Activated CD8-positive, alpha-beta memory T cell treated with anti-CD3 and anti-CD28 coated beads, Interleukin-2, amount 50 U/mL, for 24 hours (primary cell): Measurements from ENCODE around the gene CABLES1.
"Not testable (repeated sequence)": the region's sequence is repeated elsewhere in the genome, so short reads cannot be mapped to it uniquely, and the experiment has no call there.

Source experiments
- DNase-seq: peaks from one replicate; pipeline ENCODE4 v3.0.0-alpha.2; 2020; ENCODE audit errors: extremely low read depth

Gene CABLES1

GRCh38 chr18:23285581-23285980 is 150.3 kb downstream of the CABLES1 start:
- DNase-seq: not testable (repeated sequence)

GRCh38 chr18:23291456-23292205 is 156.3 kb downstream of the CABLES1 start:
- no peak for DNase-seq

GRCh38 chr18:23300231-23300805 is 165.0 kb downstream of the CABLES1 start:
- DNase-seq: no peak

- DNase-seq: no peak
Observed at GRCh38 chr18:23301972-23302371, 166.7 kb downstream of the CABLES1 start.

GRCh38 chr18:23302511-23302850 is 167.2 kb downstream of the CABLES1 start:
- DNase-seq: no peak

- DNase-seq: no peak
Observed at GRCh38 chr18:23302851-23303527, 167.7 kb downstream of the CABLES1 start.

- DNase-seq: peak; percentile 10
Observed at GRCh38 chr18:23306822-23307221, 171.5 kb downstream of the CABLES1 start.

GRCh38 chr18:23307567-23308295 is 172.4 kb downstream of the CABLES1 start:
- DNase-seq: no peak
